Measurements from ENCODE around the gene PLRG1. TPM values are rescaled to one million over a fixed set of nuclear protein-coding genes. Genes with fewer than 3 reads are reported as not detected.

The PLRG1 gene
- total RNA-seq, 3 donors from 2014 or later, result 38.1 to 61.2 (median 54.4) TPM

GRCh38 chr4:154586296-154587033 is 36.3 kb upstream of the PLRG1 start:
- no peaks in the 10 kb centered on the region for H3K27me3 ChIP-seq
- no peak overlapping the region for H3K4me3 ChIP-seq
- H3K36me3 ChIP-seq, result no peaks in the 10 kb centered on the region
- TF ChIP-seq POLR2A (IDR thresholded peaks at IDR 0.05), result no peak
- TF ChIP-seq, protein P1, sequence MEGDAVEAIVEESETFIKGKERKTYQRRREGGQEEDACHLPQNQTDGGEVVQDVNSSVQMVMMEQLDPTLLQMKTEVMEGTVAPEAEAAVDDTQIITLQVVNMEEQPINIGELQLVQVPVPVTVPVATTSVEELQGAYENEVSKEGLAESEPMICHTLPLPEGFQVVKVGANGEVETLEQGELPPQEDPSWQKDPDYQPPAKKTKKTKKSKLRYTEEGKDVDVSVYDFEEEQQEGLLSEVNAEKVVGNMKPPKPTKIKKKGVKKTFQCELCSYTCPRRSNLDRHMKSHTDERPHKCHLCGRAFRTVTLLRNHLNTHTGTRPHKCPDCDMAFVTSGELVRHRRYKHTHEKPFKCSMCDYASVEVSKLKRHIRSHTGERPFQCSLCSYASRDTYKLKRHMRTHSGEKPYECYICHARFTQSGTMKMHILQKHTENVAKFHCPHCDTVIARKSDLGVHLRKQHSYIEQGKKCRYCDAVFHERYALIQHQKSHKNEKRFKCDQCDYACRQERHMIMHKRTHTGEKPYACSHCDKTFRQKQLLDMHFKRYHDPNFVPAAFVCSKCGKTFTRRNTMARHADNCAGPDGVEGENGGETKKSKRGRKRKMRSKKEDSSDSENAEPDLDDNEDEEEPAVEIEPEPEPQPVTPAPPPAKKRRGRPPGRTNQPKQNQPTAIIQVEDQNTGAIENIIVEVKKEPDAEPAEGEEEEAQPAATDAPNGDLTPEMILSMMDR (IDR thresholded peaks at IDR 0.05), result no peak
- no peak for TF ChIP-seq POLR2AphosphoS5 (IDR thresholded peaks at IDR 0.05)
- no peaks in the 10 kb centered on the region for H3K4me1 ChIP-seq
- no peaks in the 10 kb centered on the region for H3K9me3 ChIP-seq
- no peak for DNase-seq (ENCODE audit: low spot score in 2 of 2)
- intact Hi-C loops (cut with DNase I; ENCODE audit: low total_unique reads), result no loop called here
- no peak overlapping the region for H3K27ac ChIP-seq

GRCh38 chr4:154585369-154586018 is 35.3 kb upstream of the PLRG1 start:
- Histone ChIP-seq H3K27me3 (no peaks in the 10 kb centered on the region), H3K36me3 (no peaks in the 10 kb centered on the region), H3K4me1 (no peaks in the 10 kb centered on the region), H3K27ac (no peak overlapping the region), H3K9me3 (no peaks in the 10 kb centered on the region), H3K4me3 (no peak overlapping the region)
- DNase-seq (ENCODE audit: low spot score in 2 of 2), result no peak
- intact Hi-C loops (cut with DNase I; ENCODE audit: low total_unique reads), result no loop called here
- TF ChIP-seq POLR2A (IDR thresholded peaks at IDR 0.05) (no peak), POLR2AphosphoS5 (IDR thresholded peaks at IDR 0.05) (no peak)
- TF ChIP-seq, protein P1 (IDR thresholded peaks at IDR 0.05), result no peak

DNA sequence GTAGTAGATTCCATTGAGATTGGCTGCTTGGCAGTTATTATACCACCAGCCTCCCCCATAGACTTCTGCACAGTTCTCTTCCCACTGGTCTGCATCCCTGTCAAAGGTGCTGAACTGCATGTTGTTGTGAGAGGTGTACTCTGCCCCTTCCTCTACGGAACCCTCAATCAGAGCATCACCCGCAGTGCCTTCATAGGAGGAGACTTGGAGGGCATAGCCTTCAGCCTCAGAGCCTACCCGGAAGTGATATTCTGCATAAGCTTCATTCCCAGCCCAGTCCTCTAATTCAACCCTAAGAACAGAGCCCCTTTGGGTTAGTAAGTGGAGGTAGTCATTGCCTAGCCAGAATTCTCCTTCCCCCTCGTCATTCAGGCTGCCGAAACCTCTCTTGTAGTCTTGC is 34.1 kb upstream of the PLRG1 start:
- H3K4me3 ChIP-seq, result no peak overlapping the region
- H3K9me3 ChIP-seq, result no peaks in the 10 kb centered on the region
- no peaks in the 10 kb centered on the region for H3K27me3 ChIP-seq
- TF ChIP-seq, protein P1 (IDR thresholded peaks at IDR 0.05), result no peak
- TF ChIP-seq POLR2A (IDR thresholded peaks at IDR 0.05), result no peak
- TF ChIP-seq POLR2AphosphoS5 (IDR thresholded peaks at IDR 0.05), result no peak
- H3K27ac ChIP-seq, result no peak overlapping the region
- H3K36me3 ChIP-seq, result no peaks in the 10 kb centered on the region
- no peaks in the 10 kb centered on the region for H3K4me1 ChIP-seq
- DNase-seq (ENCODE audit: low spot score in 2 of 2), result no peak
- intact Hi-C loops (cut with DNase I; ENCODE audit: low total_unique reads), result no loop called here

DNA sequence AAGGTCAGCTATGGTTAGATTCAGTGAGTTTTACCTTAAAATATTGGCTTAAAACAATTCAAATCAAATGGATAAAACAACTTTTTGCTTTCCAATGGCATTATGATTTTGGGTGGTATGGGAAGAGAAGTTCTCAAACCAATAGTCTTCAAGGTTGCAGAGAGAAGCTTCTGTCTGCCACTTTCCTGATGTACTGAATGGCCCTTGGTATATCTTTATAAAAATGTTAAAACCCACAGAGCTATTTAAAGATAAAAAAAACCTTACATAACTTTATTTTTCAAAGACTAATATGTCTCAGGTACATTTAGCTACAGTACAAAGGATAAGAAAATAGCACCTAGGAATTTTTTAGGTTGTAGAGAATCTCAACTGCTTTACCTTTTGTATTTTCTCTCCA is 33.5 kb upstream of the PLRG1 start:
- no peak overlapping the region for H3K27ac ChIP-seq

DNA sequence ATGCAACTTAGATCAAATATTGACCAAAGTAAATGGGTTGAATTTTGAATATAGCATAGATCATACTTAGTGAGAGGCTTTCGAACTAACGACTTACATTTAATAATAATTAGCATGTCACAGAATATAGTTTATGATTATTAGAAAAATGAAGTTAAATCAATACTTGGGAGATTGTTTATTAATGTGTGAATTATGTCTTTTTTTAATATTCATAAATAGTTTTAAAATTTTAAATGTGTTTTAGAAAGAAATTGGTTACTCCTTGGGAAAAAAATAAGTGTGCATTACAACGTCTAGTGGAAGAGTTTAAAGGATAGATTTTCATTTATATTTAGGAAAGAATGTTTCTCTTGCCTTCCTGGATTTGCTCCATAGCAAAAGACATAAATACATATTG is 33.0 kb upstream of the PLRG1 start:
- no peak overlapping the region for H3K27ac ChIP-seq
- no peaks in the 10 kb centered on the region for H3K27me3 ChIP-seq
- H3K36me3 ChIP-seq, result no peaks in the 10 kb centered on the region
- no peak for DNase-seq (ENCODE audit: low spot score in 2 of 2)
- no peaks in the 10 kb centered on the region for H3K9me3 ChIP-seq
- intact Hi-C loops (cut with DNase I; ENCODE audit: low total_unique reads), result no loop called here
- H3K4me3 ChIP-seq, result no peak overlapping the region
- H3K4me1 ChIP-seq, result no peaks in the 10 kb centered on the region
- TF ChIP-seq POLR2A (IDR thresholded peaks at IDR 0.05) (no peak), POLR2AphosphoS5 (IDR thresholded peaks at IDR 0.05) (no peak)
- TF ChIP-seq, protein P1 (IDR thresholded peaks at IDR 0.05), result no peak

More for the DNA sequence above, 33.5 kb upstream of the PLRG1 start:
- no peak for DNase-seq (ENCODE audit: low spot score in 2 of 2)
- H3K4me1 ChIP-seq, result no peaks in the 10 kb centered on the region
- TF ChIP-seq POLR2AphosphoS5 (IDR thresholded peaks at IDR 0.05), result no peak
- intact Hi-C loops (cut with DNase I; ENCODE audit: low total_unique reads), result no loop called here
- no peaks in the 10 kb centered on the region for H3K9me3 ChIP-seq
- no peaks in the 10 kb centered on the region for H3K27me3 ChIP-seq
- no peak overlapping the region for H3K4me3 ChIP-seq
- no peaks in the 10 kb centered on the region for H3K36me3 ChIP-seq

Data from breast epithelium (tissue), 4 donors.